RPMI8226 (cell line): ENCODE measurements around the gene AIF1.

Experiments used
- DNase-seq: peaks from one replicate; pipeline ENCODE4 v3.0.0-alpha.2; 2015

Gene AIF1

DNA sequence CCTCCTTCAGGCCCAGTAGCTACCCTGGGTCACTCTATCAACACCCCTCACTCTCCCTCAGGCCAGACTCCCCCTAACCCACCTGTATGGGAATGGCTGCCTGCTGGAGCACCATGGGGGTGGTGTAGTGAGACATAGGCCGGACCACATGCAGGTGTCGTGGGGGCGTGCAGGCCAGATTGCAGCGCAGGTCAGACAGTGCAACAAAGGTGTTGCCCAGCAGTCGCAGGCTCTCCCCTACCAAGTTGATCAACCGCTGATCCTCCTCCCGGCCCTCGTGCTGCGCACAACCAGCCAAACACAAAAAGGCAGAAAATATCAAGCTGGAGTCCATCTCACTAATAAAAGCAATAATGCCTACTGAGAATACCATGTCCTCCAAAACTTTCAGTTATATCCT is 30.3 kb downstream of the AIF1 start:
- no peak for DNase-seq

DNA sequence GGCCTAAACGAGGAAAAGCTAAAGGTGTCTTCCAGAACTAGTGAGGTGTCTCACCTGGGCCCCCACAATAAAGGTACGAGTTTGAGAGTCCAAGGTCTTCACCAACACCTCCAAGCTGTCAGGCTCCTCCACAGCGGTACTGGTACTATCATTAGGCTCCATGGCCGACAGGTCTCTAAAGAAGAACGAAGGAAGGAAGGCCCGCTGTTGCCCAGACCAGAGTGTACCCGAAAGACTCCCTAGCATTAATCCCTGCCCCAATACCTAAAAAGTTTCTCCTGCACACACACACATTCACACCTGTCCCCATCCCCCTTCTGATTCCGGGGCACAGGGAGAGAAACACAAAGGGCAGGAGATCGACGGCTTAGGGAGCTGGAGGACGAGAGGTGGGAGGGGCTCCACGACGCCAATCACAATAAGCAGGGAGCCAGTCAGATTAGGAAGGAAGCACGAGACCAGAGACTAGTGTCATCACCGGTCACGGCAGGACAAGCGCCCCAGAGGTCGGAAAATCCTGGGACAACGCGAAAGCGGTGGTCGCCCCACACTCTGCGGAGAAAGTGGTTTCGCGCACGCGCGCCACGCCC is 36.7 kb downstream of the AIF1 start:
- DNase-seq = peak; percentile 66

DNA sequence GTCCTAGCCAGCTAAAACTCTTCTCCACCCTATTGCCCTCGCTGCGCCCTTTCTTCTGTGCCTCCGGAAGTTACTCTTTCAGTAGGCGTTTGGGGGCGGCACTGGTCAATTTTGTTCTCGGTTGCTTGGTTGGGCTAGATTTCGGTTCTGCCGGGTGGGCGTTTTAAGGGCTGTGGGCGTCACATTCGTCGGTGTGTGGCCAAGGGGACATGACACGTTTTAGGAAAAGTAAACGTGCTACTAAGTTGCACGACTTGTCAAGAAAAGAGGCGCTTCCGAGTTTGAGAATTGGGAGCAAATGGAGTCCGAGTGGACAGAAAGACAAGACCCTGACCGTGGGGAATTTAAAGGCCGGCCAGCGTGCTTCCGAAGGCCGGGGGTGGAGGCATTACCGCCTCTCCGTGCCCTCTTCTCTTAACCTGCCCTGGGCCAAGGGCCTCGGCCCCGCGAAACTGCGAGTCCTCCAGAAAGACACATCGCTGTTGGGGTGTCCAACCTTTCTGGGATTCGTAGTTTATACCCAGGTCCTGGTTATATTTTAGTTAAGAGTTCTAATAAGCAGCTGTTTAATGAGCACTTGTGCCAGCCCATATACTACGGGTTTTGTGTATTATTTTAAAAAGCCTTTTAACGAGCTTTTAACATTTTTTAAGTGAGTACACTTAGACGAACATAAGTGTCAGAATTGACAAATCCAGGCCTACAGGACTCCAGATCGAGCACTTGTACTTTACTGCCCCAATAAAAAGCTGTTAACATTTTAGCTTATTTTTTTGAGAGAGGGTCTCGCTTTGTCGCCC is 38.1 kb downstream of the AIF1 start:
- peak; percentile 93 for DNase-seq

DNA sequence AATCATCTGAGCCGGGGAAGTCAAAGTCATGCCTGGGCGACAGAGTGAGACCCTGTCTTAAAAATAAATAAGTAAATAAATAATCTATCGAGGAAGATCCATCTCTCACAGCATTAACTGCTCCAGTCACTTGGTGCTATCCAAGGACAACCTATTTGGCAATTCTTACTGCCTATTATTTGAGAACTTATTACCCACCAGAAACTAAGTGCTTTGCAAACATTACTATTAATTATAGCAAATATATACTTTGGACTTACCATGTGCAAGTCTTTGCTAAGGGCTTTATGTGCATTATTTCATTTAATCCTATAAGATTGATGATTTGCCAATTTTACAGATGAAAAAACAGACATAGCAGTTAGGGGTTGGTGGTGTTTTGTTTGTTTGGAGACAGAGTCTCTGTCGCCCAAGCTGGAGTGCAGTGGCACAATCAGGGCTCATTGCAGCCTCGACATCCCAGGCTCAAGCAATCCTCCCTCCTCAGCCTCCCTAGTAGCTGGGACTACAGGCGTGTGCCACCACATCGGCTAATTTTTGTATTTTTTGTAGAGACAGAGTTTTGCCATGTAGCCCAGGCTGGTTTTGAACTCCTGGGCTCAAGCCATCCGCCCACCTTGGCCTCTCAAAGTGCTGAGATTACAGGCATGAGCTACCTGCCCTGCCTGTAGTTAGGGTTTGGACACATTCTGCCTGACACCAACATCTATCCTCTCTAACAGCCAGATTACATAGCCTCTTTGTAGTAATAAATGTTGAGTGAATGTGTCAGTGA is 39.7 kb downstream of the AIF1 start:
- no peak for DNase-seq

DNA sequence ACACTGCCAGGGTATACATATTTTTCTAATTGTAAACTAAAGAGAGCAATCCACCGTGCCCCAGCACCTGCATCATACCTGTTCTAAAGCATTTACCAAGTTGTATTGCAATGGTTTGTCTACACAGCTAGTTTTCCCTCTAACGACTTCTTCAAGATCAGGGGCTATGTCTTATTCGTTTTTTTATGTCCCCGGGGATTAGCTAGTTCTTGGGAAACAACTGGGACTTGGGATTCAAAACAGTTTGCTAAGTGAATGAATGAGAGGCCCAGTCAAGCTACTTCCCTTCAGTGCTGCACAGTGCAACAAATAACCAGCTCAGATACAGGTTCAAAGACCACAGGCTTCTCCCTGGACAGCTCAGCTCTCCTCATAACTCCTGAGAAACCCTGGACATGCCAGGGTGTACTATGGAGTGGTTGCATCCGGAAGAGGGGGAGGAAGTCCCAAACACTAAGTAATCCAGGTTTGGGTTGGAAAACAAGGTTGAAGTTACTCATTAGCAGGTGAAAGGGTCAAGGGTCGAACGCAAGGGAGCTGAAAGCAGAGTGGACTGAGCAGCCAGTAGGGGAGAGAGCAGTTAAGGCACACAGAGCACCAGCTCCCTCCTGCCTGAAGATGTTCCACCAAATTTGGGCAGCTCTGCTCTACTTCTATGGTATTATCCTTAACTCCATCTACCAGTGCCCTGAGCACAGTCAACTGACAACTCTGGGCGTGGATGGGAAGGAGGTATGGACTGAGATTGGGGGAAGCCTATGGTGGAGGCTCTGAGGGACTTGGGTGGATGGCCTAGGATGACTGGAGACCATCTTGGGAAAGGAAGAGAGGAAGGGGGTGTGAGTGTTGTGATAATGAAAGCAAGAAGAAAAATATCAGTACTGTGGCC is 40.6 kb downstream of the AIF1 start, which contains the start of gene APOM:
APOM (plus strand) TSS at position 546 of the 889 bp plus-strand sequence; CDS start at position 619, 73 bp downstream.
- DNase-seq = no peak

DNA sequence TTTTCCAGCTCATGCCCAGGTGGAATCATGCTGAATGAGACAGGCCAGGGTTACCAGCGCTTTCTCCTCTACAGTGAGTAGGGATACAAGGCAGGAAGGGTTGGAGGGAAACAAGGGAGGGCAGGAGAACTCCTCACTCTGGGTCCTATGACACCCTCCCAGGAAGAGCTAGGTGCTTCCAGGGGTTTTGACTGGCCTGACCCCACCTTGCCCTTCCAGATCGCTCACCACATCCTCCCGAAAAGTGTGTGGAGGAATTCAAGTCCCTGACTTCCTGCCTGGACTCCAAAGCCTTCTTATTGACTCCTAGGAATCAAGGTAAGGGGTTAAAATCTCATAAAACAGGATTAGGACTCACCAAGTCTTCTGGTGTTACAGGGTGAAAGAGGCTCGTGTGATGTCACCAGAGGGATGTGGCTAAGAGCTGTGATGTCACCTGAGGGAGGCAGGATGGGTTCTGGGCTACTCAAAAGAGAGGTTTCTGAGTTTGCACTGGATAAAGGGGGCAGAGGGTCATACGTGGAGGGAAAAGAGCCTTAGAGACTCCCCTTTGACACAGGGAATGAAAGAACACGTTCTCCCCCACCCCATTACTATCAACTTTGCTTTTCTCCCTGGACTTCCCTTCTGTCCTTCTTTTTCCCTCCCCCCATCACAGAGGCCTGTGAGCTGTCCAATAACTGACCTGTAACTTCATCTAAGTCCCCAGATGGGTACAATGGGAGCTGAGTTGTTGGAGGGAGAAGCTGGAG is 42.5 kb downstream of the AIF1 start:
- no peak for DNase-seq

DNA sequence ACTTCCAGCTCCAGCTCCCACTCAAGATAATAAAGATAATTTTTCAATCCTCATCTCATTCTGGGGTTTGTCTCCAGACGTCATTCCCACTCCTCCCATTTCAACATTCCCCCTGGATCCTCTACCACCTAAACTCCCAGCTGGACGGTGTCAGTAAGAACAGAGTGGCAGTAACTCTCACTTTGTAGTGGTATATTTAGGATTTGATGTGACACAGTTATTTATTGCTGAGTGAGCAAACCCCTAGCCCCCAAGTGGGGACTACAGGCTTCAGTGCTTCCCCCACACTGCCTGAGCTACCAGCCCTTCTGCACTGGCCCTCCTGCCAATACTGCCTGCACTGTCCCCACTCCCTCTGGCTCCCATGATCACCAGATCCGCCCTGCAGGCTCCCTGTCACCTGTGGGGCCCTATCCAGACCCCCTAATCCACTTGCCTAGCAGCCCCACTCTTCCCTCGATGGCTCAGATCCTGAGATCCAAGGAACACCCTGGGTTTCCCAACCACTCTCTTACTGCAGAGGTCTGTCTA is 43.2 kb downstream of the AIF1 start:
- no peak for DNase-seq

DNA sequence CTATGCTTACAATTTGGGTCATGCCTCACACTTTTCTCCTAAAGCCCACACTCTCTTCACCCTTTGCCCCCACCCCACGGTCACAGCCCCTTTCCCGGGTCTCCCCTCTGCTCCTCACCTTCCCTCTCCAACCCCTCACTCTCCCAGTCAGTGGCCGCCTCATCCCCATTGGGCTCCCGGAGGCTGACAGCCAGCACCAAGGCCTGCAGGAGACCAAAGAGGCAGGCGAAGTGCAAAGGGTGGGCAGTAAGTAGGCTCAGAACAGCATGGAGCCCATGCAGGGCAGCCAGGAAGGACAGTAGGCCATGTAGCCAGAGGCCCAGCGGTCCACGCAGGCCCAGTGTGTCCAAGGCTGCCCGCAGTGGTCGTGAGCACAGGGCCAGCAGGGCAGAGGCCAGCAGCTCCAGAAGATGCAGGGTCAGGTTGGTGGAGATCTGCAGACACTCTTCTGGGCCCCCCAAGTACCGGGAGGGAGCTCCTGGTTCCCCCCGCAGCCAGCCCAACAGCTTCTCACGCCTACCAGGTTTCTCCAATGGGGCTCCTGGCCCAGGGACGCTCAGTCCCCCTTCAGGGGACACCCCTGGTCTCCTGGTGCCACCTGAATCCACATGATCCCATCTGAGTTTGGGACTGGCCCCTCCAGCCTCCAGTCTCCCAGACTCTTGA is 44.1 kb downstream of the AIF1 start:
- DNase-seq = no peak

DNA sequence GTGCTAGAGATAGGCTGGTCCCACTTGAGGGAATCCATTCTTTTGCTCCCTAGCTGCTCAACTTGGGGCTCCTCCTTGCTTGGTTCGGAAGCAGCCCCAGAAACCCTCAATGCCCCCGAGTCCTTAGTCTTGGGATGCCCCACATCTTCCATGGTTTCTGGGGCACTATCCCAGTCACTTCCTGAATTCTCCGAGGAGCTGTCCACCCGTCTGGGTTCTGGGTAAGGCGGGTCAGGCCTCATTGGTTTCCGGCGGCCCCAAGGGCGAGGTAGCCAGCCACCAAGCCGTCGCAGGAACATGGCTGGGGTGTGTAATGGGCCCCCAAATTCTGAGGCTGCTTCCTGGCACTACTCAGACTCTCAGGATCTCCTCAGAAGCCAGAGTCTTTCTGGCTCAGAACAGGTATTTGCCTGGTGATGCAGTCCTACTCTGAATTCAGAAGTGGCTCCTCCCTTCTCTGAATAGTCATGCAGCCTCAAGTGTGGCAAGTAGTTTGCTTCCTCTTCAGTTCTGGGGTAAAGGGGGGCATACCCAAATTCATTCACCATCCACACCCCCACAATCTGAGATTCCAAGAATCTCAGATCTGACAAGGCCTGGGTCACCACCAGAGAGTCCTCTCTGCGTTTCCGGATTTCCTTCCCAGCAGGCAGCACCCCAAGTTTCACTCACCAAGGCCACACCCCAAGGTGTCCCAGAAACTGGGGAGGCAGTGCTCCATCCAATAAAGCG is 44.8 kb downstream of the AIF1 start:
- DNase-seq = peak; percentile 40

DNA sequence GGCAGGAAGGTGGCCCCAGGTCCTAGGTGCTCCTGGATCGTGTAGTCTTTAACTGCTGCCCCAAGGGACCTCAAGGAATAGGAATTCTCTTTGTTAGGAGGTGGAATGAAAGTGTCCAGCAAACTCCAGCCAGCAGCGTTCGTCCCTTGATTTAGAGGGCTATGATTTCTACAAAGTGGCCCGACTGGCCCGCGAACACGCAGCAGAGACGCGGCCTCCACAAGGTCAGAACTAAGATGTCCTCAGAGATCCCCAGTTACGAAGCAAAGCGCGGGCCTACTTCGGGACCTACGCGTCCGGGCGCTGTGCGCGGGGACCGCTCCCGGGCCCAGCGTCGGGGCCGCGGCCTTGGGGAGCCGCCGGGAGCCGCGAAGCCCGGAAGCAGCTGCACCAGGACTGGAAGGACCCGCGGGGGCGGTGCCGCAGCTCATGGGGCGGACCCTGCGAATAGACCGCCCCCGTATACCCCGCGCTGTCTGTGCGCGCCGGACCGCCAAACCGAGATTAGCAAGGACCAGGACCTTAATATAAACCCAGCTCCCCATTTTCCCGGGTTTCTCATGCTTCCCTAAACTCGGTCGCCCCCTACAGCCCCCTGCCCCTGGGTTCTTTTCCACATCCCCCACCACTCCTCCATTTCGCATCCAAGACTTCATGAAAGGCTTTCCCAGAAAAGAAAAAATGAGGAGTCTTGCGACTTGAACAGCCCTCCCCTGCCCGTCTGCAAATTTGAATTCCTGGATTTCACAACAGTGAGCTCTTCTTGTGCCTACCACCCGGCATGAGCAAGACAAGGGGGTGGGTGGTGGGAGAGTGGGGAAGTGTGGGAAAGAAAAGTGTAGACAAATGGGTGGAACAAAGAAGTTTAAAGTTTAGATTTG is 45.6 kb downstream of the AIF1 start, which contains the start of gene C6orf47:
C6orf47 (minus strand) TSS at position 398 of the 881 bp plus-strand sequence. CDS start 831 bp downstream, outside the sequence.
- peak; percentile 86 for DNase-seq

DNA sequence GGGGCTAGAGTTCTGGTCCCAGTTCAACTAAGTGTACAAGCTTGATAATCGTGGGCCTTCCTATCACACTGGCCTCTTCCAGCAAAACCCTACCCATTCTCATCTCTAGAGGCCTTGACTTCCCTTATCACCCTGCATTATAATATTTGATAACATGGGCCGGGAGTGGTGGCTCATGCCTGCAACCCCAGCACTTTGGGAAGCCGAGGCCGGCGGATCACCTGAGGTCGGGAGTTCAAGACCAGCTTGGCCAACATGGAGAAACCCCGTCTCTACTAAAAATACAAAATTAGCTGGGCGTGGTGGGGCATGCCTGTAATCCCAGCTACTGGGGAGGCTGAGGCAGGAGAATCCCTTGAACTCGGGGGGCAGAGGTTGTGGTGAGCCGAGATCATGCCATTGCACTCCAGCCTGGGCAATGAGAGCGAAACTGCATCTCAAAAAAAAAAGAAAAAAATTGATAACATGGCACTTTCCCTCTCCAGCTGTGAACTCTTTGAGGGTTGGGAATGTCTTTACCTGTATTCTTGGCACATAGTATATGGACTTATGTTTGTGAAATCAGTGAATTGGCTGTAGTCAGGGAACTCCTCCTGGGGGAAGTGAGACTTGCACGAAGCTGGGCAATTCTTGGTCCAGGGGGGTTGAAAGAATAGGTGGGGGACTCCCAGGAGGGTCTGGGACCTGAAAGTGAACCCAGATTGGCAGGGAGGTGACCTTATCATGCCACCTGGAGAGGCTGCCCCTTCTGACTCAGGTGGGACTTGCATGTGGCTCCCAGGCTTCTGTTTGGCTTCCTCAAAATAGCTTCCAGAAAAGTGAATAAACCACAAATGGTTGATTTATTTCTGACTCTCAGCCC is 46.5 kb downstream of the AIF1 start:
- DNase-seq = no peak

DNA sequence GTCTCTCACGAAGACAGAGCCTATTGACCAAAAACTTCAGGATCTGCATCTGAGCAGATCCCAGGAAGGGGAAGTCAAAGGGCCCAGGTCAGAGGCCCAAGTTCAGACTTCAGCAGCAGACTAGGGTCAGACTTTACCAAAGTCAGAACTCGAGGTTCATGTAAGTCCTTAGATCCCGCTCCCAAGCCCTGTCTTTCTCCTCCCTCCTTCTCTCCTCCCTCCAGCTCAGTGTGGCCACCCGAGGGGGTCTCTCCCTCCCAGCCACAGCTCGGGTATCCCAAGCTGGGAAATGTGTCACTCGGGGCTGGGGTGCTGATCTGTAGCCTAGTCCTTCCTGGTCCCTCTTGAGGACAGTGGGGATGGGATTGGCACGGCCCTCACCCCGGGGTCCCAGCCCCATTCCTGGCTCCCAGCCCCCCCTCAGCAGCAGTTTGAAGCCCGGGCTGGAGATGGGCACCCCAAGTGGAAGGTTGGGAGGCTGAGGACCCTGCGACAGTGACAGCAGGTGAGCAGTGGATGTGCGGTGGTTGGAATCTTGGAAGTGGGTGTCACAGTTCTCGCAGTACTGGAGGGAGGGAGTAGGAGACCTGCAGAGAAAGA is 47.2 kb downstream of the AIF1 start:
- DNase-seq = no peak

DNA sequence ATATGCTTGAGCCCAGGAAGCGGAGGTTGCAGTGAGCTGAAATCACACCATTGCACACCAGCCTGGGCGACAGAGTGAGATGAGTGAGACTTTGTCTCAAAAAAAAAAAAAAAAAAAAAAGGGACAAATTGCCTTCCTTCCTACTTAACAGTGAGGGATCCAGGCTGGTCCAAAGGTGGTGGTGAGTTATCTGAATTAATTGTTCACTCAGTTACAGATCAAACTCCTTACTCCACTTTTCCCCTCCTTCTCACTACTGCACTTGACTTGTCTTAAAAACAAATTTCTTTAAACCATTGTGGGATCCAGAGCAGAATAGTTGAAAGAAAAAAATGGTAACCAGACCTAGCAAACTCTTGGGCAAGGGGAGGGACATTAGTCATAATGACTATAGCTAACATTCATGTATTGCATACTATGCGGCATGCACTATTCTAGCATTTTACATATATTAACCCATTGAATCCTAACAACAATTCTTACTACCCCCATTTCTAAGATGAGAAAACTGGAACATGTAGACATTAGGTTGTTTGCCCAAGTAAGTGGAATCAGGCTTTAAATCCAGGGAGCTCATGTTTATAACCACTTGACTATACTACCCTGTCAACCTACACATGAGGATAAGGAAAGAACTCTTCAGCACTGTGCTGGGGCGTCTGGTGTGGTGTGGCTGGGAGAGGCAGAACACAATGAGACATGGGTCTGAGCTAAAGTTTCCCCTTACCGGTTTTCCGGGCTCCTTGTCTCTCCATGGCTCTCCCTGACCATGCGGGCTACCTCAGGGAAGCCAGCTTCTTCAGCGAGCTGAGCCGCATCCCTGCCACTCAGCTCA is 48.3 kb downstream of the AIF1 start:
- no peak for DNase-seq

DNA sequence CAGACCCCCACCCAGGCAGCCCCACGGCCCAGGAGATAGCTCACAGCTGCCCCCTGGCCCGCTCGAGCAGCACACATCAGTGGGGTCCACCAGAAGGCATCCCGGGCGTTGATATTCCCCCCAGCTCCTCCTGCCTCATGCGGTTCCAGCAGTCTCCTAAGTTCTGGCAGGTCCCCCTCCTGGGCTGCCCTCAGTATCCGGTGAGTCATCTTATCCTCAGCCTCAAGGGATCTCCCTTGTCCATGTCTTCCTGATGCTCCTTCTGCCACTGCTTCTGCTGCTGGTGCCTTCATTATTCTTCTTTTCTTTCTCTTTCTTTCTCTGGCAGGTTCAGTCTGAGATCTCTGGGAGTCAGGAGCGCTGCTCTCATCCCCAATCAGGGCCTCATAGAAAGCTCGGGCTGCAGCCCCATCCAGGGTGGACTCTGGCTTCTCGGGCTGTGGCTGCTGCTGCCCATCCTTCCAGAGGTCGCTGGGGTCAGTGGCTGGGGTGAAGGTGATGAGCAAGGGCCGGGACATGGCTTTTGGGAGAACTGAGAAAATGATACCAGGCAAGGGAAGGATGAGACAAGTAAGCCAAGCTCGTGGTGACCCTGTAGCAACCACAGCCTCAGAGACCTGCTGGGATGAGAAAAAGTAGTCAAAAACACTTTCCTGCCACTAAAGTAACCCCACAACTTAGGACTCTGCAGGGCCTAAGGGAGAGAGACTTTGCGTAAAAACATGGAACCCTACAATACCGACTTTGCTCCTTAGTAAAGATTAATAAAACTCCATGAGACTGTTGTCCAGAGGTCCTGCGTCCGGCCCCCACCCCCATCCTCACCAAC is 49.1 kb downstream of the AIF1 start:
- DNase-seq = no peak

DNA sequence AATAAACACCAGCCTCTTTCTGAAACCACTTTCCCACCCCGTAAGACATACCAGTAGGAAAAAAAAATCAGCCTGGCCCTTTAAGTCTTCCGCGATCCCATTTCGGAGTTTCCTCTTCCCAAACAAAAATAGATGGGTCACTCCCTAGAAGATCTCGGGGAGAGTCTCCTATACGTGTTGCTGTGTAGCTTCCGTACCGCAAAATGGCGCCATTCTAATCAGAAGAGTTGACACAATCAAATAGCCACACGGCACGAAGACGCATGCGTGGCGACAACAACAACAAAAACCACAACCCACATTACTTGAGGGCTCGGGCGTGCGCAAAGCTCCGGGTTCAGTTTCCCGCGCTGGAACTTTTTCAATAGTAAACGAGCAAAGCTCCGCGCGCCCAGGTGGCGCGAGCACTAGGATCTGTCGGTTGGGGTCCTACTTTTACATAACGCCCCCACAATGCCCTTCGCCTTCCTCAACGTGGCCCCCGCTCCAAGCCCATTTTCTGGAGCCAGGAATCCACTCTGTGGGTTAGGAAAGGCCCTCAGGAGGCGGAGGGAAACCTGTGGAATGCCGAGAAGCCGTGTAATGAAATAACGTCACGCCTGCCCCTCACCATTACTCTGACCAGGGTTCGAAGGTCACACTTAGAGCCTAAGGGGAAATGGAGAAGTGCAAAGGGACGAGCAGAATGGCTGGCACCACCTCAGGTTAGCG is 49.9 kb downstream of the AIF1 start, which contains the start of gene GPANK1:
GPANK1 (minus strand) TSS at position 208 of the 711 bp plus-strand sequence. CDS start 519 bp downstream, outside the sequence.
- DNase-seq = peak; percentile 95
